Renal cortical epithelial cell (primary cell): ENCODE measurements around the gene MAP3K9. TPM values are rescaled to one million over a fixed set of nuclear protein-coding genes. Genes with fewer than 3 reads are reported as not detected.
"Not testable (repeated sequence)": the region's sequence is repeated elsewhere in the genome, so short reads cannot be mapped to it uniquely, and the experiment has no call there.

Source experiments
- DNase-seq: peaks from one replicate; pipeline ENCODE4 v3.0.0-alpha.2; 2011; ENCODE audit warnings: low read depth
- total RNA-seq: library from RNA; depleted of rRNA; stranded (reverse); fragments of >200 nt; gene quantifications from 2 replicates; pipeline ENCODE4 v1.2.3, GENCODE V29; 2014

The MAP3K9 gene
- 14.4 and 19.7 TPM in 2 replicates for total RNA-seq

DNA sequence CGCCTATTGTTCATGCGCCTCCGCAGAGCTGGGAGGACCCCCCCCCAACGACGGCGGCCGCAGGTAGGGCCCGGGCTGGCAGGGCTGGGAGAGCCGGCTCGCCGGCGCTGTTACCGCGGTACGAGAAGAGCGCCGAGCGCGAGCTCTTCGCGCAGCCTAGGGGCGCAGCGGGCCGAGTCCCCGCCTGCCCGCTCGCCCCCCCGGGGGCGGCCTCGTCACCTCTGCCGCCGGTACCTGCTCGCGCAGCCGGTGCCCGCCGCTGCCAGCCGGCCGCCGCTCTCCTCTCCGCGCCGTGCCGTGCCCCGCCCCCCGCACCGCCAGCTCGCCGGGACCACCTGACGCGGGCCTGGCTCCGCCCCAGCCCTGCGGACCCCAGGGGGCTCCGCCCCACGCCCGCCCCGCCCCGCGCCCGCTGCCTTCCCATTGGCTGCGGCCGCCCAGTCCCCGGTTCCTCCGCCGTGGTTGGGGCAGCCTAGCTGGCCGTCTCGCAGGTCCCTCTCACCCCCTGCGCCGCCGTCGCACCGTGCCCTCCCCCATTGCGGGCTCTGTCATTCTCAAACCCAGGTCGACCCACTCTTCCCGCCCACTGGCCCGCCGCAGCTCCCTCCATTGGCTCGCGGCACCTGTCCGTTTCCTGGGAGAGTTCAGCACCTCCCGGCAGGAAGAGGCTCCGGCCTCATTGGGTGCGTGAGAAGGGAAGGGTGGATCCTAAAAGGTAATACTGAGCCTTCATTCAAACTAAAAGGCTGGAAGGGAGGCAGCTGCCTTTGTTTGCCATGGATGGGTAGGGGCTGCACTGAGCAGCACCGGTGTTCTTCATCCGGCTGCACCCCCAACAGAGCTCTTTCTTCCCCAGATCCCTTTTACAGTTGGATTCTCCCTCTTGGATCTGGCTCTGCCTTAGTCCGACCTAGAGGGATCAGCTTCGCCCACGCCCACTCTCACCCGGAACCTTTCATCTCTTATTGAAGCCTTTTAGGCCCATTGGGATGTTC is at the start of gene MAP3K9:
Gene MAP3K9 (minus strand): TSS at position 289 of the 995 bp plus-strand sequence. CDS start 342 bp downstream, outside the sequence.
- DNase-seq = peak; percentile 92

DNA sequence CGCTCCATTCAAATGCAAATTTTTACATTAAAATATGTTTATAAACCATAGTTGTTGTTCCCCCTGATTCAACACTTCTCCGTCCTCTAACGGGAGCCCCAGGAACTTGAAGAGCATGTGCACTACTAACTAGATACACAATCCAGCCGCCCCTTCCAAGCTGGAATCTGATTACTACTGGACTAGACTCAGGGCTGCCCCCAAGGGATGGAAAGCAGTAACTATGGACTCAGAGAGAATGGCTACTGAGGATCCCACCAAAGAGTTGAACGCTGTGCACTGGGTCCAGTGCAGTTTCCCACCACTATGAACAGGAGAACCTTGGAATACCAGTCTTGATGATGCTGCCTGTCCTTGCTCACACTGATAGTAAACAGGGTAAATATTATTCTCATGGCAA is 49.3 kb upstream of the MAP3K9 start:
- DNase-seq = no peak

DNA sequence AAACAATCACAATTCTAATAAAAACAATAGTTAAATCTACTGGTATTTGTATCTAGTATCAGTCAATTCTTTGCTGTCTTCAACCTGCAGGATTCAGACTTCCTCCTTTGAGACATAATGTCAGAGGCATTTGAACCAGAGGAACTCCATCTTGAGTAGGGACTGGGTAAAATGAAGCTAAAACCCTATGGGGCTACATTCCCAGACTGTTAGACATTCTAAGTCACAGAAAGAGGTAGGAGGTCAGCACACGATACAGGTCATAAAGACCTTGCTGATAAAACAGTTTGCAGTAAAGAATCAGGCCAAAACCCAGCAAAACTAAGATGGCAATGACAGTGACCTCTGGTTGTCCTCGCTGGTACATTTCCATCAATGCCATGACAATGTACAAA is 48.2 kb upstream of the MAP3K9 start:
- DNase-seq = no peak

DNA sequence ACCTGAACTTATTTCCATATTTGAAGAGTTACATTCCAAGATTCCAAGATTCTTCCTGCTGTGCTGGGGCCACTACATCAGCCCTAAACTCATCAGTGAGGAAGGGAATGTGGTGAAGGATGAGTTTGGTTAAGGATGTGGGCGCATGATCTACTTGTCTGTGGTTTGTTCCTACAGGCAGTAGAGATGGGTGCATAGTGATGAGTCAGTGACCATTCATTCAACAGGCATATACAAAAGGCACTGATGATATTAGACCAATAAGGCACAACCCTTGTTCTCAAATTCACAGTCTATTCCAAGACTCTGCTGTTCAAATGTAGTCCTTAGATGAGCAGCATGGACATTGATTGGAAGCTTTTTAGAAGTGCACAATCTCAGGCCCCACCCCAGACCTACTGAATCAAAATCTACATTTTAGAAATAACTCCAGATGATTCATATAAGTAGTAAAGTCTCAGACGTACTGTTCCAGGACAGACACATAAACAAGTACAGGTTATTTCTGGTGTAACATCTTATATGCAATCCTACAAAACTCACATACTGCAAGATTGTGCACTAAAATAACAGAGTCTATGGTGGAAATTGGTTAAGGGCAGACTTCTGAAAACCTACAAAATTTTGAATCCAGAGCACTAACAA is 47.7 kb upstream of the MAP3K9 start:
- DNase-seq = peak; percentile 77

DNA sequence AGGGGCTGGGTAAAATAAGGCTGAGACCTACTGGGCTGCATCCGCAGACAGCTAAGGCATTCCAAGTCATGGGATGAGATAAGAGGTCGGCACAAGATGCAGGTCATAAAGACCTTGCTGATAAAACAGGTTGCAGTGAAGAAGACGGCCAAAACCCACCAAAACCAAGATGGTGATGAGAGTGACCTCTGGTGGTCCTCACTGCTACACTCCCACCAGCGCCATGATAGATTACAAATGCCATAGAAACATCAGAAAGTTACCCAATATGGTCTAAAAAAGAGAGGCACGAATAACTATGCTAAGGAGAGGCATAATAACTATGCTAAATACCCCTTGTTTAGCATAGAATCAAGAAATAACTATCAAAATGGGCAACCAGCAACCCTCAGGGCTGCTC is 46.2 kb upstream of the MAP3K9 start:
- DNase-seq = no peak

DNA sequence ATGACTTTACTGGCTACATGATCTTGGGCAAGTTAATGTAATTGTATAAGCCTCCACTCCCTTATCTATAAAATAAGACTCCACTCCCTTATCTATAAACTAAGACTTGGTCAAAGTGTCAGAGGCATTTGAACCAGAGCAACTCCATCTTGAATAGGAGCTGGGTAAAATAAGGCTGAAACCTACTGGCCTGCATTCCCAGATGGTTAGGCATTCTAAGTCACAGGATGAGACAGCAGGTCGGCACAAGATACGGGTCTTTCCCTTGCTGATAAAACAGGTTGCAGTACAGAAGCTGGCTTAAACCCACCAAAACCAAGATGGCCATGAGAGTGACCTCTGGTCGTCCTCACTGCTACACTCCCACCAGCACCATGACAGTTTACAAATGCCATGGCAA is 44.3 kb upstream of the MAP3K9 start:
- not testable (repeated sequence) for DNase-seq

DNA sequence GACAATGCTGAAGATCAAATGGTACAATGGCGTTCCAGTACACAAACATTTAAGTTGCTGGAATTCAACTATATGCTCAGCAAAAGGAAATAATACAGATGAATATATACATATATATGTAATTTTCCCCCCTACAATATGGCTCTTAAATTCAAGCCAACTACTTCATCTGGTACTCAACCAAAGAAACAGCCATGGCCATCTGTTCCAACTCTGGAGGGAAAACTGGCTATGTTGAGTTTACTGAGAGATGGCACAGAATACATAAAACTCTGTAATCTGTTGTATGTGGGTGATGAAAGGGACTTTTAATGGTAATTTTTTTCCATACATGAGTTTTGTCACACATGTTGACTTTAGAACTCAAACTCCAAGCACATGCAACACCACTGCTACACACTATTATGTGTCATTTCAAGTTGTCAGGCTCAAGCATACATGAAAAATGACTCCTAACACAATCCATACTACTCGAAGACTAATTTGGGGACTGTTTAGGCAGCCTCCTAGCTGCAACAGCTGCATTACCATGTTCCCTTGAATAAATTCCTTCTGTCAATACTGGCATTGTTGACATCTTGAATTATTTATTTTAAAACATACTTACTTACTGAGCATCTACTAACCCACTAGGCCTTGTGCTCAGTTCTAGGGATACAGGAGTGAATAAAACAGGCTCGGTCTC is 38.2 kb upstream of the MAP3K9 start:
- DNase-seq = no peak

DNA sequence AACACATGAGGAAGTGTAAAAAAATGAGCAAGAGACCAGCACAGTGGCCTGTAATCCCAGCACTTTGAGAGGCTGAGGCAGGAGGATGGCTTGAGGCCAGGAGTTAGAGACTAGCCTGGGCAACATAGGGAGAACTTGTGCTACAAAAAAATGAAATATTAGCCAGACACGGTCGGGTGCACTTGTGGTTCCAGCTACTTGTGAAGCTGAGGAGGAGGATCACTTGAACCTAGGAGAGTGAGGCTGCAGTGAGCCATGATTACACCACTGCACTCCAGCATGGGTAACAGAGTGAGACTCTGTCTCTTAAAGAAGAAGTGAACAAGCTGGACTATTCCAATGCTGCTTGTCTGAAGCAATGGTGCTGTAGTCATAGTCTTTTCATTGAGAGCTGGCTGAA is 36.3 kb upstream of the MAP3K9 start:
- DNase-seq = peak; percentile 36

DNA sequence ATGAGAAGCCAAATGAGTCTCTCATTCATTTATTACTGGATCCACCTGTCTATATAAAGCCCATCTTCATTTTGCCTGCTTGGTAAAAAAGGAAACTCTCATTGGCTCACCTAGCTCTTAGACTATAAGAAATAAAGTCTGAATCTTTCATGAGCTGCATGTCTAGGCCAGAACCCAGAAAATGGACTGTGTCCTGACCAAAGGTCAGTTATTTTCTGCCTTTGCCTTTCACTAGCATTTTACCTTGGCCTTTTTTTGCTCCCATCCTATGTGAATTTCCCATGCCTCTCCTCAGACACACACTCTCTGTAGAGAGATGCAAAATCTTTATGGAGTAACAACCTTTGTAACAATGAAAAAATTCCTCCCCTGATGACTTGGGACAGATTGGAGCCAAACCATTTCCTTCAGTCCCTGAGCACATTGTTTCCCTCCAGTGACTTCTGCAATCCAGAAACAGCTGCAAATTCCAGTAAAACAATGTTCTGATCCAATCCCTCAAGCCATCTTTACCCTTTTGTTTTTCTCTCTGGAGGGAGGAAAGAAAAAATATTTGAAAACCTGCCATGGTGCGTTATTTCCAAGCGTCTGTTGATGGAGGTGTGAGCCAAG is 33.6 kb upstream of the MAP3K9 start:
- DNase-seq = no peak

DNA sequence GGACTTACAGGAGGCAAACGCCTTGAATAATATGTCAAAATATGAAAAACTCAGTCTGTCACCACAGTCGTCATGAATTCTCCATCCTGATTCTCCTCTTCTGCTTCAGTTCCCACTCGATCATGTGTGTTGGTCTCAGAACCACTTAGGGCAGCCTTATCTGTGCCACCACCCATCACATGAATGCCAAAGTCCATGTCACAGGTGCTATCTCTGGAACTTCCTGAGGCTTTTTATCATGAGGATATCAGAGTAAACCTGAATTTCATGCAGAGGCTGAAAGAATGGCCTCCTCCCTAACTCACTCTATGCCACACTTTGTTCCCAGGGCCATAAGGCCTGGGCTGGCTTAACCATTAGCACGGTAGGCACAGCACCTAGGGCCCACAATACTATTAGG is 28.8 kb upstream of the MAP3K9 start:
- no peak for DNase-seq

DNA sequence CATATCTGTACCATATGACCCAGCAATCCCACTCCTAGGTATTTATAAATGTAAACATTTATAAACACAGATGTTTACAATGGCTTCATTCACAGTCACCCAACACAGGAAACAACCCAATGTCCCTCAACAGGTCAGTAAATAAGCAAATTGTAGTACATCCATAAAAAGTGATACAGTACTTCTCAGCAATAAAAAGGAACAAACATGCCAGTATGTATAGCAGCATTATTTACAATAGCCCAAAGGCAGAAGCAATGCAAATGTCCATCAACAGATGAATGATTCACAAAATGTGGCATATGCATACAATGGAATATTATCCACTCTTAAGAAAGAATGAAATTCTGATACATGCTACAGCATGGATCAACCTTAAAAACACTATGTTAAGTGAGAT is 27.6 kb upstream of the MAP3K9 start:
- no peak for DNase-seq

DNA sequence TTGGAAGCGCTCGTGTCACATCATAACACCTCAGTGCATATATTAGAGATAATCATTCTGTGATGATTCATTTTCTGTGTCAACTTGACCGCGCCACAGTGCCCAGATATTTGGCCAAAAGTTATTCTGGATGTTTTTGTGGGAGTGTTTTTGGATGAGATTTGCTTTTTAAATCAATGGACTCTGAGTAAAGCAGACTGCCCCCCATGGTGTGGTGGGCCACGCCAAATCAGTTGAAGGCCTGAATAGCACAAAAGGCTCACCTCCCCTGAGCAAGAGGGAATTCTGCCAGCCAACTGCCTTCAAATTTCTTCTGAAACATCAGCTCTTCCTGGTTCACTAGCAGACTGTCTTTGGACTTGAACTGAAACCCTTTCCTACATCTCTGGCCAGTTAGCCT is 24.6 kb upstream of the MAP3K9 start:
- no peak for DNase-seq

DNA sequence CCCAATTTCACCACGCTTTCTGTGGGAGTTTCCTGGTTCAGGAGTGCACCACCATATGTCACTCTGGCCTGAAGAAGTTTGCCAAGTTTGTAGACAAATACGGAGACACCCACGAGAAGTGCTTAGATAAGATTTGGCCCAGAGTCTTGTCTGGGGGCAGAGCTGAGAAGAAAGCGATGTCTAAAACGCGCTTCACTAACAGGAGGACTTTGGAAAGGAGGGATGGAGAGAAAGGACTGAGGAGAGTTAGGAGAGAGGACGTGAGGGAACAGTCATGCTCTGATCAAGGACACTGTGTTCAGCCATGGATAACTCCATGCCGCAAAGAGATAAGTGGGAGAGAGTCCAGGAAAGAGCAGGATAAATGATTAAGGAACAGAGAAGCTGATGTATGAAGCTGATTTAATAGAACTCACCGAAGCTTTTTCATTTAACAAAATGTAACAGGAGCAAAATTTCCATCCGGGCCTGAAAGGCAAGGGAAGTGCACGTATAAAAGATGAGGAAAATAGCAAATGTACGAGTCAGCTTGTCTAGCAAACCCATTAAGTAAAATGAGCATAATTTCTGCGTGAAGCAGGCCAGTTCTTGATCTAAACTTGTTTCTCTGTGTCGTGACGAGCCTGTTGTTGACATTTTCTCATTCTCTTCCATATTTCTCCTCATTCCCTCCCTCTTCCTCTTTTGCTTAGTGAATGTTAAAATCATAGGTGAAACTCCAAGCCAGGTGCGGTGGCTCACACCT is 23.4 kb upstream of the MAP3K9 start:
- no peak for DNase-seq

DNA sequence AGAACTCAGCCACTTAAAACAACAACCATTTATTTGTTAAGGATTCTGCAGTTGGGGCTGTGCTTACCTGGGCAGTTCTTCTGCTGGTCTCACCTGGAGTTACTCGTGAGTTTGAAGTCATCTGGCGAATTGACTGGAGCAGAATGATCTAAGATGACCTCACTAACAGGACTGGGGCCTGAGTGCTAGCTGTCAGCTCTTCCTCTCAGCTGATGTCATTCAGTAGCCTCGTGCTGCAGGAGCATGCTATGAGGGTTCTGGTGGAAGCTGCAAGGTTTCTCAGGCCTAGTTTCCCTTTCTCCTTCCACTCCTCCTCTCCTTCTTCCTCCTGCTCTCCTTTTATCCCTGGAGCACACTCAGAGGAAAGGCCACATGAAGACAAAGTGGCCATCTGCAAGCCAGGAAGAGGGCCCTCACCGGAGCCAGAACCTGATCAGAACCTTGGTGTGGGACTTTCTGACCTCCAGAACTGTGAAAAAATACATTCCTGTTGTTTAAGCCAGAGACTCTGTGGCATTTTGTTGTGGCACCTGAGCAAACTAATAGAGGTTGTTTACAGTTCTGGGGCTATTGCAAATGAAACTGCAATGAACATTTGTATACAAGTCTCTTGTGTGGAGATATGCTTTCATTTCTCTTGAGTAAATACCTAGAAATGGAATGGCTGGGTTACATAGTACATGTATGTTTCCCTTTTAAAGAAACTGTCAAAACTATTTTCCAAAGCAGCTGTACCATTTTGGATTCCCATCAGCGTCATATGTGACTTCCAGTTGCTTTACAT is 21.9 kb upstream of the MAP3K9 start:
- no peak for DNase-seq

DNA sequence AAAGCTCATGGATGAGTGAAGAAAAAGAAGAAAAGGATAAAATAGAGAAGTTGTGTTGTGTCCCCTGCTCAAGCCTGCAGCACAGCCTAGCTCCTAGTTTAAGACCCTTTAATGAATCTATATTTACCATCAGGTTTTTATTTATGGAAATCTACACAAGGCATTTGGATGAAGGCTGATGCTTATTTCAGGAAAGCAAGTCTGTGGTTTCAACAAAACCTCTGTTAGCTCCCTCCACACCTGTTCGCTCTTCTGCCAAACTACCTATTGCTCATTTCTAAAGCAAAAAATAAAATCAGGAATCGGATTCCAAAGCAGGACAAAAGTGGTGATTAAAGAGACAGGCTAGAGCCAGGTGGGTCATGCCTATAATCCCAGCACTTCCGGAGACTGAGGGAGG is 18.9 kb upstream of the MAP3K9 start:
- no peak for DNase-seq

DNA sequence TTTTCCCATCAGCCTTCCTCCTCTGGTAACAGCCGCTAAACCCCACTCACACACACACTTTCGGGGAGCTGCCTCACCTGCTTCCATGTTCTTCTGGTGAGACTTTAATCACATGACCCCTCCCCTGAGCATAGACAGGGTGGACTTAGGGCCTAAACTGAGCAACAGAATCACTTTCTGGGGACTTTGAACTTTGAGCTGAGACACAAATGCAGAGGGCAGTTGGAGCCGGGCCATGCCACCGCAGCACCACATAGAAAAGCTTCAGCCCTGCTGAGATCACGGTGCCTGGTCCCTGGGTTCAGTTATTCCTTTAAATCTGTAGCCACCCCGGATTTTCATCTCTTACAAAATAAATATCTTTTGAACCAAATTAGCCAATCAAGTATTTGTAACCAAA is 18.4 kb upstream of the MAP3K9 start:
- no peak for DNase-seq

DNA sequence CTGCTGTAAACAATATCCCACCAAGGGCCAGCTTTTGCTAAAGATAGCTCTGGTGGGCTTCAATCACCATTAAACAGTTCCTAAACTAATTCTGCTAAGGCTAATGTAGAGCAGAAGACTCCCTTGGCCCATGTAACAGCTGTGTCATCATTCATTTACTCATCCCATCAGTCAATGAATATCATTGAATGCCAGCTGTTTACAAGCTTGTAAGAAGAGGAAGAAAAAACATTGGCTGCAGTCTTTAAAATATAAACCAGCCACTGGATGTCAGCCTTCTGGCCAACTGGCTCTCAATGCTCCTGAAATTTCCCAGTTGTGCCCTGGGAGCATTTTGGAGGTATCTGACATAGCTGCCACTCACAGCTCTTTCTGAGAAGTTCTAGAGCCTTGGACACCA is 18.0 kb upstream of the MAP3K9 start:
- DNase-seq = no peak

DNA sequence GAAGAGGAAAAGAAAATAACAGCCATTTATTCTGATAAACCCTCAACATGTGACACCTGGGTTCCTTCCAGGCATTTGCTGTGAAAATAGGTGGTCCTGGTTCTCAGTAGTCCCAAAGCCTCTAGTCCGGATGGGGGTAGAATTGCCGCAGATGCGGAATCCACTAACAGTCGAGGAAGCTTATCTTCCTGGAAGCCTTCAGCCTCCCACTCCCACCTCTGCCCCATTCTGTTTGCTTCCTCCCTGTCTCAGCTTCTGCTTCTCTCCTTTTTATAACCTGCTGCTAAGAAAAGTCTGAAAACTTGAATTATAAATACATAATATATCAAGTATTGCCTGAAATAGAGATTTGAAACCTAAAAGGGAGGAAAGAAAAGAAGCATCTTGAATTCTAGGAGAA is 14.0 kb upstream of the MAP3K9 start:
- DNase-seq = no peak

DNA sequence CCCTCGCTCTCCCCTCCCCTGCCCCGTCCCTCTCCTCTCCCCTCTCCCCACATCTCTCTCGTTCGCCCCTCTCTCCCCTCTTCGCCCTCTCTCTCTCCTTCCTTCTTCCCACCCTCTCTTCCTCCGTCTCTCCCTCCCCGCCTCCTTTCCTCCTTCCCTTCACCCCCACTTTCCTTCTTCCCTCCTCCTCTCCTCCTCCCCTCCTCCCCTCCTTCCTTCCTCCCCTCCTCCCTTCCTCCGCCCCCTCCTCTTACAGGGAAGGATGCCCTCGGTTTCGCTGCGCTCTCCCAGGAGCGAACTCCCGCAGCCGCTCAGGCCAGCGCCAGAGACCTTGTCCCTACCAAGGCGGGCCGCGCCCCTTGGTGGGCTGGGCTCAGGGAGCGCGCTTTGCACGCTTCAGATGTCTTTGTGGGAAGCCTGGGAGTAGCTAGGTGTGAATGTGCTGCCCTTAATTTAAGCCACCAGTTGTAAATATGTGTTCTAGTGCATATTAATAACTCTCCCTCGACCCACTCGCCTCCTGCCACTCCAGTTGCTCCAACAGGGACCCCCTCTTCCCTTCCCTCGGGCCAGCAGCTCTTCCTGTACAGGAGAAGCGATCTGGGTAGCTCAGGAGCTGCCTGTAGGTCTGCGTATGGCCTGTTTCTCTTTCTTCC is 13.3 kb upstream of the MAP3K9 start:
- DNase-seq = no peak
